ENCODE measurements around the gene CDK3.
"Not testable (repeated sequence)": the region's sequence is repeated elsewhere in the genome, so short reads cannot be mapped to it uniquely, and the experiment has no call there.

CDK3 gene

GRCh38 chr17:76044475-76045007 is 43.9 kb downstream of the CDK3 start:
- not testable (repeated sequence) for FAIRE-seq

- no peak for FAIRE-seq
Measured at GRCh38 chr17:76046064-76046463, 45.4 kb downstream of the CDK3 start.

GRCh38 chr17:76048025-76048605 is 47.5 kb downstream of the CDK3 start:
- no peak for FAIRE-seq

DNA sequence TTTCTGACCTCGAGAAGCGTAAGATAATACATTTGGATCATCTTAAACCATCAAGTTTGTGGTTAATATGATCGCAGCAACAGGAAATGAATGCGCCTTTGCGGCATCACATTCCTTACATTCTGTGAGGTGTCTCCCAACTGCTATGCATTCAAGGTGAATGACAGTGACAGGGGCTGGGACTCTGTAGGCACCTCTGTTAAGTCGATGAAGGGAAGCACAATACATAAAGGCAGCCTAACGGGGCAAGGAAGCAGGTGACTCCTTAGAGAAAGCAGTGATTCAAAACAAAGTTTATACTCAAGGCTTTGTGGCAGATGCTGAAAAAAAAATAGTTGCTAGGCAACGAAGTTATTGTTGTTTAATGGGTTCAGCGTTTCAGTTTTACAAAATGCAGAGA is 48.1 kb downstream of the CDK3 start:
- no peak for FAIRE-seq

- no peak for FAIRE-seq
Measured at GRCh38 chr17:76049239-76049638, 48.6 kb downstream of the CDK3 start.

DNA sequence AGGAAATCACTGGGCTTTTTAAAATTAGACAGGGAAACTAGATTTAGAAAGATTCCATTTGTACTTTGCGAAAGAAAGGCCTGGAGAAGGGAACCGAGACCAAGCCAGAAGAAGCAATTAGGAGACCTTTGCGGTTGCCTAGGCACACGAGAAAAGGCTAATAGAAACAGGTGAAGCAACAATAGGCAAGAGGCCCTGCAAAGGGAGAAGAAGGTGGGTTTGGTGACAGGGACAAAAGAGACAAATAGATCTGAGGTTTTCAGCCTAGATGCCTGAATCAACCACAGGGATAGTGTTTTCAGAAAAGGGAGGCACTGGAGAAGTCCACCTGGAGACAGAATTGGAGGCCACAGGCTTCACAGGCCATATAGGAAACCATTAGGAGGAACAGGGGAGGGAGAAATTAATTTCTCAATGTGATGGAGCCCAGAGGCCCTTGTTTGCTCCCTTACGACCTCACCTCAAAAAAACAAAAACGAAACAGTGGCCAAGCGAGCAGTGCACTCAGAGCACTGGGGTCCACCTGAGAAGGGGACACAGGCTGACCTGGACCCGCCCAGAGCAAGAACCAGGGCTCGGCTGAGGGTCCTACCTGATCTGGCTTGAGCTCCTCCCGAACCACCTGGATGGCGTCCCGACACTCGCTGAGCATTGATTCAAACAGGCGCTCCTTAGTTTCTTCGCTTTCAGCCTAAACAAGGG is 49.3 kb downstream of the CDK3 start:
- no peak for FAIRE-seq

GRCh38 chr17:76050538-76051467 is 50.1 kb downstream of the CDK3 start:
- FAIRE-seq: no peak

DNA sequence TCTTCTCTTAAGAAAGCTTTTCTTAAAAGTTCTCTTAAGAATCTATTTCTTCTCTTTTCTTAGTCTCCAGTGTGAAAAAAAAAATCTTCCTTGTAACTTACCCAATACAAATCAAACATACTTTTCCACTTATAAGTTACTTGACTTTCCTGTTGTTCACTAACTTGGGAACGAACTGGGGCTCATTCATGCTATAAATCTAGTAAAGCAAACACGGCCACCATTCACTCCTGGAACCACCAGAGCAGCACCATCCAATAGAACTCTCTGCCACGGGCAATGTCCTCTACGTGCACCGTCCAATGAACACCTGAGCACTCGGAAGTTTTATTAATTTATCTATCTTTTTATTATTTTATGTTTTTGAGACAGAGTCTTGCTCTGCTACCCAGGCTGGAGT is 50.9 kb downstream of the CDK3 start:
- no peak for FAIRE-seq

- no peak for FAIRE-seq
Measured at GRCh38 chr17:76053246-76054111, 52.8 kb downstream of the CDK3 start.

GRCh38 chr17:76054112-76054476 is 53.4 kb downstream of the CDK3 start:
- no peak for FAIRE-seq

Measured in A204.1 (cell line).